Panc1 (cell line): Measurements from ENCODE around the gene TFAP2B. TPM values are rescaled to one million over a fixed set of nuclear protein-coding genes. Genes with fewer than 3 reads are reported as not detected.

Source experiments
- ATAC-seq: fragments of 200-7000 bp; cut with Tn5 transposase; 2 replicates; pipeline ENCODE4 v1.9.1; 2020; ENCODE audit warnings: mild to moderate bottlenecking, moderate library complexity
- BruUV-seq: library from RNA; stranded (reverse); fragments of 400-500 nt; replicated peaks from 2 replicates; lab custom pipeline; 2021; lab: Mats Ljungman, UMichigan
- CTCF ChIA-PET: fragments of 300-600 bp; sonication (Branson Sonifier 250); formaldehyde crosslinking; loops from one replicate; lab custom pipeline; 2022; ENCODE audit warnings: antibody characterized with exemption; lab: Charles Lee
- POLR2A ChIA-PET: fragments of 300-600 bp; sonication (Branson Sonifier 250); formaldehyde crosslinking; loops from one replicate; lab custom pipeline; 2022; ENCODE audit warnings: antibody characterized with exemption; lab: Charles Lee
- DNase-seq: peaks from one replicate; pipeline ENCODE4 v3.0.0-alpha.2; 2010; ENCODE audit warnings: low read depth, low spot score
- H3K27ac ChIP-seq: 2 replicates; pipeline ENCODE4 v1.5.1; 2011; ENCODE audit warnings: mild to moderate bottlenecking, low read length, inconsistent platforms
- H3K27me3 ChIP-seq: fragments of 200-500 bp; sonication (Bioruptor generic); 2 replicates; pipeline ENCODE4 v1.6.0; 2014; ENCODE audit warnings: low read length, inconsistent platforms; ENCODE audit not compliant: control insufficient read depth, insufficient read depth
- H3K36me3 ChIP-seq: fragments of 200-500 bp; sonication (Bioruptor generic); 2 replicates; pipeline ENCODE4 v1.5.1; 2014; ENCODE audit warnings: inconsistent platforms, mild to moderate bottlenecking, low read length, moderate library complexity; ENCODE audit not compliant: control insufficient read depth, insufficient read depth
- H3K4me1 ChIP-seq: 2 replicates; pipeline ENCODE4 v1.5.1; 2011; ENCODE audit warnings: inconsistent platforms, mild to moderate bottlenecking, low read length, moderate library complexity; ENCODE audit not compliant: control insufficient read depth, insufficient read depth
- H3K4me3 ChIP-seq, 2 experiments: 2 replicates each; pipeline ENCODE4 v1.5.1; 2011 to 2012; ENCODE audit warnings: low read depth in 2 of 2, low read length in 2 of 2, mild to moderate bottlenecking in 2 of 2, inconsistent platforms in 1 of 2, moderate library complexity in 1 of 2
- H3K9me3 ChIP-seq: fragments of 200-500 bp; sonication (Bioruptor generic); 2 replicates; pipeline ENCODE4 v1.5.1; 2014; ENCODE audit warnings: low read depth, mild to moderate bottlenecking, inconsistent platforms, low read length, moderate library complexity; ENCODE audit not compliant: control insufficient read depth, insufficient read depth
- POLR2AphosphoS5 ChIP-seq: IDR thresholded peaks from 2 replicates; pipeline ENCODE4 v1.6.1; 2012; ENCODE audit warnings: mild to moderate bottlenecking, low read depth, low read length, moderate library complexity
- SIN3A ChIP-seq: IDR thresholded peaks from 2 replicates; pipeline ENCODE4 v1.6.1; 2012; ENCODE audit warnings: low read depth, mild to moderate bottlenecking, low read length, moderate library complexity, borderline replicate concordance; ENCODE audit not compliant: insufficient read depth
- TCF7L2 ChIP-seq: IDR thresholded peaks from 2 replicates; pipeline ENCODE4 v1.6.1; 2011; ENCODE audit warnings: mild to moderate bottlenecking, low read depth, low read length, inconsistent platforms
- in situ Hi-C: cut with HindIII; loops from 2 replicates; pipeline ENCODE4 v1.10.0; 2016; ENCODE audit warnings: low sequenced_read_pairs, low pct_unique_long_range_greater_than_20kb
- intact Hi-C: fragments of 100-400 bp; cut with micrococcal nuclease; formaldehyde crosslinking; loops from one replicate; pipeline ENCODE4 v1.10.0; 2022; ENCODE audit not compliant: unreplicated experiment
- total RNA-seq: library from RNA; stranded (reverse); gene quantifications from one replicate; pipeline ENCODE4 v1.2.1, GENCODE V29; 2021; ENCODE audit not compliant: unreplicated experiment
- TF ChIP-seq, protein P1 (sequence below), 2 experiments: IDR thresholded peaks; 2 replicates each; pipeline ENCODE4 v1.6.1; 2011 to 2012; ENCODE audit warnings: low read depth in 2 of 2, control low read depth in 1 of 2, low read length in 1 of 2, mild to moderate bottlenecking in 1 of 2, moderate library complexity in 1 of 2; ENCODE audit not compliant: insufficient read depth in 1 of 2
- TF ChIP-seq, protein P2 (sequence below): fragments of 450-650 bp; IDR thresholded peaks from 2 replicates; pipeline ENCODE4 v1.5.1; 2017; ENCODE audit warnings: mild to moderate bottlenecking

The TFAP2B gene
- total RNA-seq, 1 experiment from 2014 or later = not detected

DNA sequence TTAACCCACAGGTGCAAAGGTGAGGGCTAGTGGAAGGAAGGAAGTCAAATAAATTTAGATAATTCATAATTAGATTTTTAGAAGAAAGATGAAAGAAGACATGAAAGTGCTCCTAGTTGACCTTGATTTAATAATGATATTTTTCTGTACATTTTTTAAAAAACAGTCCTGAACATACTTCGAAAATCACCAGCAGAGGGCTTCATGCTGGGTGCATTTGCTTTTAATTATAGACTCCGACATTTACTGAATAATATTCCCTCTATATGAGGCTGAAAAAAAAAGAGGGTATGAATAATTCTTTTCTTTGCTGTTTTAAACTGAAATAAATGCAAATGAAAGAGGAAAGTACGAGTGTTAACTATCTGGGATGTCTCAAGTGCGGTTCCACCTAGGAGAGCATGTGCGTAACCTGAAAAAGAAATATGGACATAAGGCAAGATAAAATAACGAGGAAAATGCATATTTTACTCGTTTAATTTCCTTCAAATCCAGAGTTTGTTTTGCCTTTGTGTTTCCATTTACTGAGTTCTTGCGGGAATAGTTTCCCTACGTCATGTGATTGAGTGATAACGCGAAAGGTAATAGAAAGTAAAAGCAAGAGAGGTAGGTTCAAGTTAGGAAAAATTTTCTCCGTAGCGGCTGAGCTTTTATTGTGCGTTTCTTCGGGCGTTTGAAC is 3.1 kb upstream of the TFAP2B start:
- Histone ChIP-seq H3K36me3 (no peaks in the 10 kb centered on the region), H3K4me1 (no peaks in the 10 kb centered on the region), H3K27me3 (peaks cover 15% of the 10 kb centered on the region; the same call in 1 of the 2 replicates), H3K4me3 (peak overlapping the region; percentile 59 to 71), H3K27ac (no peak overlapping the region), H3K9me3 (no peaks in the 10 kb centered on the region)
- in situ Hi-C loops (no loop called here), intact Hi-C loops (loop anchor here (2.0 to 5.0 kb wide), 5 partner anchors 537 to 1207 kb away; no protein-coding TSS in a partner anchor)
- peak; percentile 64; the same call in 1 of the 2 replicates for ATAC-seq
- DNase-seq = peak; percentile 8
- POLR2A ChIA-PET = no interaction called here
- no TSS peak for BruUV-seq
- TF ChIP-seq POLR2AphosphoS5 (no peak), TCF7L2 (no peak), SIN3A (no peak)
- TF ChIP-seq, protein P1, sequence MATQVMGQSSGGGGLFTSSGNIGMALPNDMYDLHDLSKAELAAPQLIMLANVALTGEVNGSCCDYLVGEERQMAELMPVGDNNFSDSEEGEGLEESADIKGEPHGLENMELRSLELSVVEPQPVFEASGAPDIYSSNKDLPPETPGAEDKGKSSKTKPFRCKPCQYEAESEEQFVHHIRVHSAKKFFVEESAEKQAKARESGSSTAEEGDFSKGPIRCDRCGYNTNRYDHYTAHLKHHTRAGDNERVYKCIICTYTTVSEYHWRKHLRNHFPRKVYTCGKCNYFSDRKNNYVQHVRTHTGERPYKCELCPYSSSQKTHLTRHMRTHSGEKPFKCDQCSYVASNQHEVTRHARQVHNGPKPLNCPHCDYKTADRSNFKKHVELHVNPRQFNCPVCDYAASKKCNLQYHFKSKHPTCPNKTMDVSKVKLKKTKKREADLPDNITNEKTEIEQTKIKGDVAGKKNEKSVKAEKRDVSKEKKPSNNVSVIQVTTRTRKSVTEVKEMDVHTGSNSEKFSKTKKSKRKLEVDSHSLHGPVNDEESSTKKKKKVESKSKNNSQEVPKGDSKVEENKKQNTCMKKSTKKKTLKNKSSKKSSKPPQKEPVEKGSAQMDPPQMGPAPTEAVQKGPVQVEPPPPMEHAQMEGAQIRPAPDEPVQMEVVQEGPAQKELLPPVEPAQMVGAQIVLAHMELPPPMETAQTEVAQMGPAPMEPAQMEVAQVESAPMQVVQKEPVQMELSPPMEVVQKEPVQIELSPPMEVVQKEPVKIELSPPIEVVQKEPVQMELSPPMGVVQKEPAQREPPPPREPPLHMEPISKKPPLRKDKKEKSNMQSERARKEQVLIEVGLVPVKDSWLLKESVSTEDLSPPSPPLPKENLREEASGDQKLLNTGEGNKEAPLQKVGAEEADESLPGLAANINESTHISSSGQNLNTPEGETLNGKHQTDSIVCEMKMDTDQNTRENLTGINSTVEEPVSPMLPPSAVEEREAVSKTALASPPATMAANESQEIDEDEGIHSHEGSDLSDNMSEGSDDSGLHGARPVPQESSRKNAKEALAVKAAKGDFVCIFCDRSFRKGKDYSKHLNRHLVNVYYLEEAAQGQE (IDR thresholded peaks at IDR 0.05; ENCODE audit: insufficient read depth in 1 of 2, low read depth in 2 of 2, low read length in 1 of 2) = no peak
- TF ChIP-seq, protein P2, sequence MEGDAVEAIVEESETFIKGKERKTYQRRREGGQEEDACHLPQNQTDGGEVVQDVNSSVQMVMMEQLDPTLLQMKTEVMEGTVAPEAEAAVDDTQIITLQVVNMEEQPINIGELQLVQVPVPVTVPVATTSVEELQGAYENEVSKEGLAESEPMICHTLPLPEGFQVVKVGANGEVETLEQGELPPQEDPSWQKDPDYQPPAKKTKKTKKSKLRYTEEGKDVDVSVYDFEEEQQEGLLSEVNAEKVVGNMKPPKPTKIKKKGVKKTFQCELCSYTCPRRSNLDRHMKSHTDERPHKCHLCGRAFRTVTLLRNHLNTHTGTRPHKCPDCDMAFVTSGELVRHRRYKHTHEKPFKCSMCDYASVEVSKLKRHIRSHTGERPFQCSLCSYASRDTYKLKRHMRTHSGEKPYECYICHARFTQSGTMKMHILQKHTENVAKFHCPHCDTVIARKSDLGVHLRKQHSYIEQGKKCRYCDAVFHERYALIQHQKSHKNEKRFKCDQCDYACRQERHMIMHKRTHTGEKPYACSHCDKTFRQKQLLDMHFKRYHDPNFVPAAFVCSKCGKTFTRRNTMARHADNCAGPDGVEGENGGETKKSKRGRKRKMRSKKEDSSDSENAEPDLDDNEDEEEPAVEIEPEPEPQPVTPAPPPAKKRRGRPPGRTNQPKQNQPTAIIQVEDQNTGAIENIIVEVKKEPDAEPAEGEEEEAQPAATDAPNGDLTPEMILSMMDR = no peak
- CTCF ChIA-PET = no interaction called here

DNA sequence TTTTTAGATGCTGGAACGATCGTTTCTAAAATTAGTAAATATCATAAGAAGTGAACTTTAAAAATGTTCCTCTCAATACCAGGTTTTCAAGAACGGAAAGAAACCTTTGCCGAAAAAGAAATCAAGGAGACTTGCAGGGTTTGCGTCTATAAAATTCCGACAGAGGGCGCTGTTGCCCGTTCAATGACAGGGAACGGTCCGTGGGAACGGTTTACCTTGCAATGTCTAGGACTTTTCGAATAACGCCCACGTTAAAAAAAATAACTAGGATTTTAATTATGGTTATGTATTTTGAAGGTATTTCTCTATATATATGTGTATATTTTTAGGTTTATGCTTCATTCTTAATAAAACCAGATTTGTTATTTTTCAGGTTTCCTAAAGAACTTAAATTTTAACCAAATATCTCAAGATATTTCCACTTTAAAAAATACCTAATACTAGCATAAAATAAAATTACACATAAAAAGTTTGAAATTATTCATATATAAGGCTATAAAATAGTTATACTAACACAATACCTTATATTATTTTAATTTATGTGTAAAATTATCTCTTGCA is 2.5 kb upstream of the TFAP2B start:
- POLR2A ChIA-PET = no interaction called here
- TF ChIP-seq SIN3A = no peak
- TF ChIP-seq, protein P2 = peak; percentile 82
- Histone ChIP-seq H3K27ac (no peak overlapping the region), H3K27me3 (peaks cover 20% of the 10 kb centered on the region), H3K36me3 (no peaks in the 10 kb centered on the region), H3K4me1 (no peaks in the 10 kb centered on the region), H3K4me3 (peak overlapping the region; percentile 59 to 71), H3K9me3 (no peaks in the 10 kb centered on the region)
- CTCF ChIA-PET = interaction anchor here (1.0 kb wide), 1 partner anchor 262 kb away, joined by 3 read pairs; no protein-coding TSS in a partner anchor
- intact Hi-C loops (loop anchor here (2.0 to 5.0 kb wide), 5 partner anchors 536 to 1206 kb away; no protein-coding TSS in a partner anchor), in situ Hi-C loops (no loop called here)
- DNase-seq = peak; percentile 60
- ATAC-seq = peak; percentile 86
- no TSS peak for BruUV-seq
